K562 (cell line): ENCODE results near the gene SPI1. TPM values are rescaled to one million over a fixed set of nuclear protein-coding genes. Genes with fewer than 3 reads are reported as not detected.

Experiments used
- CEBPG ChIP-seq, 3 experiments: fragments of 200-800 bp in 1 of 3; sonication (Bioruptor generic) in 1 of 3; sonication (generic) in 1 of 3; formaldehyde crosslinking in 1 of 3; IDR thresholded peaks in 2 of 3; conservative IDR thresholded peaks in 1 of 3; 2 replicates each; pipeline versions ENCODE4 v1.6.1 to v1.8.0; 2016 to 2022; ENCODE audit warnings: missing compliant biosample characterization in 2 of 3, missing genetic modification characterization in 2 of 3, mild to moderate bottlenecking in 1 of 3, missing genetic modification reagents in 1 of 3
- PHB2 ChIP-seq: fragments of 450-650 bp; IDR thresholded peaks from 2 replicates; pipeline ENCODE4 v1.6.1; 2017; ENCODE audit warnings: low read depth
- RAD21 ChIP-seq, 2 experiments: fragments of 250-450 bp in 1 of 2; fragments of 450-650 bp in 1 of 2; sonication (Bioruptor Pico) in 1 of 2; formaldehyde crosslinking in 1 of 2; IDR thresholded peaks in 1 of 2; conservative IDR thresholded peaks in 1 of 2; 2 replicates each; pipeline versions ENCODE4 v1.4.0 to v1.8.0; 2020 to 2022; ENCODE audit warnings: mild to moderate bottlenecking in 2 of 2, moderate library complexity in 1 of 2
- SP1 ChIP-seq: sonication (generic); formaldehyde crosslinking; IDR thresholded peaks from 2 replicates; pipeline ENCODE4 v1.8.1; 2022; ENCODE audit warnings: mild to moderate bottlenecking, missing genetic modification reagents
- THRA ChIP-seq: fragments of 450-650 bp; IDR thresholded peaks from 2 replicates; pipeline ENCODE4 v1.6.1; 2017; ENCODE audit warnings: mild to moderate bottlenecking, moderate library complexity
- ZBTB49 ChIP-seq: sonication (generic); formaldehyde crosslinking; IDR thresholded peaks from 2 replicates; pipeline ENCODE4 v1.8.0; 2022; ENCODE audit warnings: missing genetic modification reagents, mild to moderate bottlenecking, borderline replicate concordance
- polyA plus RNA-seq, 8 experiments: library from polyadenylated mRNA; depleted of rRNA in 4 of 8; stranded (reverse) in 5 of 8; unstranded in 3 of 8; fragments of >200 nt; fragmentation: Nextera tagmentation in 2 of 8; fragmentation: Illumina TruSeq in 1 of 8; extraction: Ambion mirVana in 2 of 8; extraction: Trizol in 1 of 8; gene quantifications; 2 replicates each; pipeline versions ENCODE4 v1.2.1 to v1.2.3, GENCODE V29; 2011 to 2014; ENCODE audit warnings: inconsistent platforms in 1 of 8, missing spikeins in 1 of 8
- total RNA-seq, 7 experiments: library from RNA; depleted of rRNA in 6 of 7; stranded (reverse); fragments of >200 nt in 6 of 7; fragmentation: Illumina TruSeq in 2 of 7; extraction: Trizol in 2 of 7; gene quantifications; 2 replicates each; pipeline versions ENCODE4 v1.2.1 to v1.2.3, GENCODE V29; 2011 to 2021; ENCODE audit warnings: low replicate concordance in 1 of 7

Gene SPI1
- total and polyA plus RNA-seq, 9 of the 15 experiments (the other 6 are each of a cell fraction or from before 2014, with no cell fraction given): 0.10 to 33.7 (median 10.3) TPM

- TF ChIP-seq ZBTB49 (CRISPR knock-in tag) (no peak), SP1 (CRISPR knock-in tag) (no peak), PHB2 (no peak), RAD21 (CRISPR knock-in tag; conservative IDR thresholded peaks at IDR 0.05 in 1 of 2, IDR thresholded peaks at IDR 0.05 in 1 of 2) (no peak), THRA (no peak), CEBPG (CRISPR knock-in tag; IDR thresholded peaks at IDR 0.05) (0 out of 2 replicates have a peak, but pooled peaks have one; percentile 11), CEBPG (tag; conservative IDR thresholded peaks at IDR 0.05 in 1 of 2, IDR thresholded peaks at IDR 0.05 in 1 of 2) (no peak)
Observed at GRCh38 chr11:47394050-47394321, 15.6 kb upstream of the SPI1 start (continued).
